Measurements from ENCODE around the gene KCNAB3.

The KCNAB3 gene

DNA sequence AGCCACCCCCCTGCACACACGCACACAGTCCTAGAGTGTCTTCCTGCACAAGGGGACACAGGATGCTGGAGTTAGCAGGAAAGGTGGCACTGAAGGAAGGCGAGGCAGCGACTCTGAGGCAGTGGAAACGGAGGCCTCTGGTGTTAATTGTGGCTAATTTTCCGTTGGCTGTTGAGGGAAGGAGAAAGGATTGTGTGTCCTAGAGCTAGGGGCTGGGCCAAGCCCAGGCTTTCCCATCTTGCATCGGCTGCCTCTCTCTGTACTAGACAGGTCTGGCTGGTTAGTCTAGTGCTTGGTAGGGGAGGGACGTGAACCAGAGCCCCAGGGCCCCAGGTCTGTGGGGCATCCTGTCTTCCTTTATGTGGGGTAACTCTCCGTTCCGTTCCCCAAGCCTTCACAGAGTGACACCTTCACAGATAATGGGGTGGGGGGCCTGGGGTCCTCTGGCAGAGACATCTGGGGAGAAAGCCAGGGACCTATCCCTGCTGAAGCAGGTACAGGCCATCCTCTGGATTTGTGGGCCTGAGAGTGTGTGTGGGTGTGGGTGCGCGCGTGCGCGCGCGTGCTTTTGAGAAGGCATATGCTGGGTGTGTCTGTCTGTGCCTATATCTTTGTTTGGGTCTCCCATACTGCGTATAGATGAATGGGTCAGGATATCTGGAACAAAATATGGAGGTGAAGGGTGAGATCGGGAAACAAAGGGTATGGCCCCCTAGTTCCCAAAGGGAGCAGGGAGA is 41.3 kb downstream of the KCNAB3 start, which contains the start of gene CHD3:
TSS of gene CHD3 (plus strand) at position 606 of the 737 bp plus-strand sequence. CDS start 212 bp downstream, outside the sequence.
- Histone ChIP-seq H3K9ac (ENCODE audit: low read depth in 1 of 2, low read length in 2 of 2) (peak within 1 kb of the TSS; percentile 53 to 96), H3K4me1 (ENCODE audit: control insufficient read depth in 1 of 2, insufficient read depth in 2 of 2, low read length in 2 of 2) (peaks cover 39 to 48% of the 10 kb centered on the region in 2 donors)

DNA sequence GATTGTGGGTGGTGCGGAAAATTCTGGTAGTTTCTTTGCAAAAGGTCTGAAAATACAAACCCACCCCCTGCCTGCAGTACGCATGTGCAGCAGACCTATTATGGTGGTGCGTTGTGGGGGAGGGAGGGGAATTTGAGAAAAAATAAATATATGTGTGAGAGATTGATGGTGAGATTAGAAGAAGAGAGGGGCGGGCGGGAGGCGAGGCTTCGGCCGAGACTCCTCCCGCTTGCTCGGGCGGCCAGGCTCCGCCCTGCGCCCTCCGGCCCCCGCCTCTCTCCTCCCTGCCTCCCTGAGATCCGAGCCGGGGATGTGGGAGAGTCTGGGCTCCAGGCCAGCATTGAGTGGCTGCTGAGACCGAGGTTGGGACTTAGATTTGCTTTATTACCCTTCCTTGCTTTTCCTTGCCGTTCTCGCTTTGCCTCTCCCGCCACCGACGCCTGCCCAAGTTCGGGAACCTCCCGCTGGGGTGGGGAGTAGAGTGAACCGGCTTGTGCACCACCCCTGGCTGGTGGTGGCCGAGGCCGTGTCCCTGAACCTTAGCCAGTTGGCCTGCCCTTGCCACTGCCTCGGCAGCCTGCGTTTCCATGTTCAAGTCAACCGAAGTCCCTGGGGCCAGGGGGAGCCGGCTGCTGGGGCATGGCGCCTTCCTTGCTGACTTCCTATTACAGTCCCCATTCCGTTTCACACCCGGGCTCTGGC is 42.0 kb downstream of the KCNAB3 start:
- Histone ChIP-seq H3K4me3 (ENCODE audit: low read depth in 1 of 2, low read length in 2 of 2) (peak overlapping the region; percentile 83 to 90), H3K27ac (ENCODE audit: low read depth, low read length) (peak overlapping the region; percentile 90)

More for the DNA sequence above, 41.3 kb downstream of the KCNAB3 start, which contains the start of gene CHD3:
- H3K27ac ChIP-seq (ENCODE audit: low read depth, low read length), result peak within 1 kb of the TSS; percentile 90
- peak within 1 kb of the TSS; percentile 83 to 90 for H3K4me3 ChIP-seq (ENCODE audit: low read depth in 1 of 2, low read length in 2 of 2)
- no peaks in the 10 kb centered on the region for H3K27me3 ChIP-seq (ENCODE audit: control insufficient read depth in 1 of 2, insufficient read depth in 2 of 2, low read length in 2 of 2)
- no peaks in the 10 kb centered on the region for H3K9me3 ChIP-seq (ENCODE audit: control insufficient read depth in 1 of 2, low read length in 2 of 2)
- peaks cover 3 to 20% of the 10 kb centered on the region in 2 donors for H3K36me3 ChIP-seq (ENCODE audit: control insufficient read depth in 1 of 2, insufficient read depth in 2 of 2, low read length in 2 of 2)

DNA sequence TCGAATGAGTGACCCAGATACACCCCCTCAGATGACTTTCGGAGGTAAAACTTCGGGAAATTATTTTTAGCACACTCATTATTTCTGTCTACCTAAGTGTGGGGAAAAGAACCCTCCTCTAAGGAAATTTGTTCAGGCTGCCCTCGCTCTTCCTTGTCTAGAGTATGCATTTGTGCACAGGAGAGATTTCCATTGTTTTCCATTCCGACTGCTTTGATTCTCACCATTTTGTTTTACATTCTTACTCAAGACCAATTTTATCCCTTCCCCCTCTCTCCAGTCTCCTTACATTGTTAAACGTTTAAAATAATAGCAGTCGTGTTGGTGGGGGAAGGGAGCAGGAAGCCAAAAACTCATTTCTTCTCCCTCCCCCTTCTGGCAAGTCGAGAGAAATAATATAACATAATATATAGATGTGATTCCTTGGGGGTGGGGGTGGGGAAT is 42.6 kb downstream of the KCNAB3 start:
- Histone ChIP-seq H3K27me3 (ENCODE audit: control insufficient read depth in 1 of 2, insufficient read depth in 2 of 2, low read length in 2 of 2) (no peaks in the 10 kb centered on the region), H3K27ac (ENCODE audit: low read depth, low read length) (peak overlapping the region; percentile 88), H3K4me3 (ENCODE audit: low read depth in 1 of 2, low read length in 2 of 2) (peak overlapping the region; percentile 83 to 90), H3K36me3 (ENCODE audit: control insufficient read depth in 1 of 2, insufficient read depth in 2 of 2, low read length in 2 of 2) (peaks cover 0 to 12% of the 10 kb centered on the region in 2 donors), H3K9me3 (ENCODE audit: control insufficient read depth in 1 of 2, low read length in 2 of 2) (no peaks in the 10 kb centered on the region), H3K4me1 (ENCODE audit: control insufficient read depth in 1 of 2, insufficient read depth in 2 of 2, low read length in 2 of 2) (peaks cover 51 to 57% of the 10 kb centered on the region in 2 donors), H3K9ac (ENCODE audit: low read depth in 1 of 2, low read length in 2 of 2) (peak overlapping the region; percentile 80 to 96)

More for the DNA sequence above, 42.0 kb downstream of the KCNAB3 start:
- H3K36me3 ChIP-seq (ENCODE audit: control insufficient read depth in 1 of 2, insufficient read depth in 2 of 2, low read length in 2 of 2), result peaks cover 0 to 15% of the 10 kb centered on the region in 2 donors
- no peaks in the 10 kb centered on the region for H3K9me3 ChIP-seq (ENCODE audit: control insufficient read depth in 1 of 2, low read length in 2 of 2)
- no peaks in the 10 kb centered on the region for H3K27me3 ChIP-seq (ENCODE audit: control insufficient read depth in 1 of 2, insufficient read depth in 2 of 2, low read length in 2 of 2)
- peak overlapping the region; percentile 80 to 96 for H3K9ac ChIP-seq (ENCODE audit: low read depth in 1 of 2, low read length in 2 of 2)
- peaks cover 45 to 52% of the 10 kb centered on the region in 2 donors for H3K4me1 ChIP-seq (ENCODE audit: control insufficient read depth in 1 of 2, insufficient read depth in 2 of 2, low read length in 2 of 2)

GRCh38 chr17:7886227-7887037 is 43.2 kb downstream of the KCNAB3 start:
- no peaks in the 10 kb centered on the region for H3K9me3 ChIP-seq (ENCODE audit: control insufficient read depth in 1 of 2, low read length in 2 of 2)
- H3K4me3 ChIP-seq (ENCODE audit: low read depth in 1 of 2, low read length in 2 of 2), result peak overlapping the region; percentile 83 to 90
- peak overlapping the region; percentile 80 to 96 for H3K9ac ChIP-seq (ENCODE audit: low read depth in 1 of 2, low read length in 2 of 2)
- H3K4me1 ChIP-seq (ENCODE audit: control insufficient read depth in 1 of 2, insufficient read depth in 2 of 2, low read length in 2 of 2), result peaks cover 52 to 60% of the 10 kb centered on the region in 2 donors
- peak overlapping the region; percentile 88 for H3K27ac ChIP-seq (ENCODE audit: low read depth, low read length)
- no peaks in the 10 kb centered on the region for H3K27me3 ChIP-seq (ENCODE audit: control insufficient read depth in 1 of 2, insufficient read depth in 2 of 2, low read length in 2 of 2)
- H3K36me3 ChIP-seq (ENCODE audit: control insufficient read depth in 1 of 2, insufficient read depth in 2 of 2, low read length in 2 of 2), result peaks cover 0 to 9% of the 10 kb centered on the region in 2 donors

DNA sequence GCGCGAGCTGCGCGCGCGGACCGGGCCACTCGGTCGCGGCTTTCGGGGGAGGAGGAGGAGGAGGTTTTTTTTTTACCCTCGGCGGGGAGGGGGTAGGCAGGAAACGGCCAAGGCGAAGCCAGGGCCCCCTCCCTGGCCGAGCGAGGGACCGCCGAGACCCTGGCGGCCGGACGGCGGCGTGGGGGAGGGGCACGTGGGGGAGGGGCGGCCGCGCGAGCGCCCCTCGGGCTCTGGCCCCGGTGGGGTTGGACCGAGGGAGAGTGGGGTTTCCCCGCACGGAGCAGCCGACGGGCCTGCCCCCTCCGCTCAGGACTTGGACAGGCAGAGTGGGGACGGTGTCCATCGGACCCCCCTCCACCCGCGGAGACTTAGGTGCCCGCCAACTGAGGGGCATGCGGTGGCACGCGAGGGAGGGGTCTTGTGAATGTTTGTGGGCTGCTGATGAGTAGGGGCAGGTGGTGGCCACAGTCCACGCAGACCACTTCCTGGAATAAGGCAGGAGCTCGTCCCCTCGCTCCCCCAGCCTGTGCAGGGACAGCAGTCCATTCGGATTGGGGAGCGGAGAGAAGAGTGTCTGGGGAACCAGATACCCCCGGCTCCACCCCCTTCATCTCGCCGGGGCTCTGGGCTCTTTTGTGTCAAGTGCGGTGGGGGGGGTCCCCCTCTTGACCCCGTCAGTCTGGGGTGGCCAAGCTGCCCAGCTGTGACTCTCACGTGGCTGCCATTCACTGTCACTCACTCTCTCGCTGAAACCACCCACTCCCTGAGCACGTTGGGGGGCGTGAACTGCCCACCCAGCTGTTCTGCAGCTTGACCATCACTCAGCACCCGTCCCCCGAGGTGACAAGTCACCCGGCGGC is 44.1 kb downstream of the KCNAB3 start:
- H3K9me3 ChIP-seq (ENCODE audit: control insufficient read depth in 1 of 2, low read length in 2 of 2), result no peaks in the 10 kb centered on the region
- peak overlapping the region; percentile 88 for H3K27ac ChIP-seq (ENCODE audit: low read depth, low read length)
- H3K4me1 ChIP-seq (ENCODE audit: control insufficient read depth in 1 of 2, insufficient read depth in 2 of 2, low read length in 2 of 2), result peaks cover 52 to 60% of the 10 kb centered on the region in 2 donors
- peak overlapping the region; percentile 80 to 96 for H3K9ac ChIP-seq (ENCODE audit: low read depth in 1 of 2, low read length in 2 of 2)
- peaks cover under 1 to 2% of the 10 kb centered on the region in 2 donors for H3K36me3 ChIP-seq (ENCODE audit: control insufficient read depth in 1 of 2, insufficient read depth in 2 of 2, low read length in 2 of 2)
- peak overlapping the region; percentile 83 to 90 for H3K4me3 ChIP-seq (ENCODE audit: low read depth in 1 of 2, low read length in 2 of 2)
- H3K27me3 ChIP-seq (ENCODE audit: control insufficient read depth in 1 of 2, insufficient read depth in 2 of 2, low read length in 2 of 2), result no peaks in the 10 kb centered on the region

GRCh38 chr17:7884581-7885366 is 44.9 kb downstream of the KCNAB3 start:
- Histone ChIP-seq H3K4me3 (ENCODE audit: low read depth in 1 of 2, low read length in 2 of 2) (peak overlapping the region; percentile 66 to 83), H3K4me1 (ENCODE audit: control insufficient read depth in 1 of 2, insufficient read depth in 2 of 2, low read length in 2 of 2) (peaks cover 50 to 56% of the 10 kb centered on the region in 2 donors), H3K9ac (ENCODE audit: low read depth in 1 of 2, low read length in 2 of 2) (peak overlapping the region in 1 of 2 donors; percentile 96), H3K9me3 (ENCODE audit: control insufficient read depth in 1 of 2, low read length in 2 of 2) (no peaks in the 10 kb centered on the region), H3K36me3 (ENCODE audit: control insufficient read depth in 1 of 2, insufficient read depth in 2 of 2, low read length in 2 of 2) (peaks cover 4 to 5% of the 10 kb centered on the region in 2 donors), H3K27ac (ENCODE audit: low read depth, low read length) (no peak overlapping the region), H3K27me3 (ENCODE audit: control insufficient read depth in 1 of 2, insufficient read depth in 2 of 2, low read length in 2 of 2) (no peaks in the 10 kb centered on the region)

- Histone ChIP-seq H3K4me3 (ENCODE audit: low read depth in 1 of 2, low read length in 2 of 2) (peak overlapping the region in 1 of 2 donors; percentile 39), H3K36me3 (ENCODE audit: control insufficient read depth in 1 of 2, insufficient read depth in 2 of 2, low read length in 2 of 2) (peaks cover 4 to 9% of the 10 kb centered on the region in 2 donors), H3K27ac (ENCODE audit: low read depth, low read length) (no peak overlapping the region), H3K9me3 (ENCODE audit: control insufficient read depth in 1 of 2, low read length in 2 of 2) (no peaks in the 10 kb centered on the region), H3K4me1 (ENCODE audit: control insufficient read depth in 1 of 2, insufficient read depth in 2 of 2, low read length in 2 of 2) (peaks cover 42 to 47% of the 10 kb centered on the region in 2 donors), H3K9ac (ENCODE audit: low read depth in 1 of 2, low read length in 2 of 2) (peak overlapping the region in 1 of 2 donors; percentile 6), H3K27me3 (ENCODE audit: control insufficient read depth in 1 of 2, insufficient read depth in 2 of 2, low read length in 2 of 2) (no peaks in the 10 kb centered on the region)
These were observed 45.8 kb downstream of the KCNAB3 start for GRCh38 chr17:7883781-7884386.

DNA sequence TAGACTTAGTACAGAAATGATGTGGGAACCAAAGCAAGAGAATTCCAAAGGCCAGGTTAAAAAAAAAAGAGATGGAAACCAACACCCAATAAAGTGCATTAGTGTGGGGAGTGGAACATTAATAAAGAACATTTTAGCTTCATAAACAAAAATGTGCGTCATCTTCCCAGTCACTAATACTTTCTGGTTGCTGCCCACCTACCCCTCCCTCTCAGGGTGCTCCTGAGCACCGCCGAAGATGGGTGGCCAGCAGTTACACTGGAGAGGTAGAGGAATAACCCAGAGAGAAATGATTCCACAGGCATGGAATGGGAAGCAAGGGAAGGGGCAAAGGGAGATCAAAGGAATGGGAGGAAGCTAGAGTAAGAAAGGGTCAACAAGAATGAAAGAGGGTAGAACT is 47.0 kb downstream of the KCNAB3 start:
- Histone ChIP-seq H3K27me3 (ENCODE audit: control insufficient read depth in 1 of 2, insufficient read depth in 2 of 2, low read length in 2 of 2) (no peaks in the 10 kb centered on the region), H3K9ac (ENCODE audit: low read depth in 1 of 2, low read length in 2 of 2) (no peak overlapping the region), H3K27ac (ENCODE audit: low read depth, low read length) (no peak overlapping the region), H3K4me1 (ENCODE audit: control insufficient read depth in 1 of 2, insufficient read depth in 2 of 2, low read length in 2 of 2) (peaks cover 29 to 34% of the 10 kb centered on the region in 2 donors), H3K36me3 (ENCODE audit: control insufficient read depth in 1 of 2, insufficient read depth in 2 of 2, low read length in 2 of 2) (peaks cover 4 to 9% of the 10 kb centered on the region in 2 donors), H3K4me3 (ENCODE audit: low read depth in 1 of 2, low read length in 2 of 2) (no peak overlapping the region), H3K9me3 (ENCODE audit: control insufficient read depth in 1 of 2, low read length in 2 of 2) (no peaks in the 10 kb centered on the region)

Data from duodenal mucosa (tissue), 2 donors.